COLO668 (cell line): Measurements from ENCODE around the gene NT5C.
A peak's percentile ranks its signal among the peaks of the same experiment; 100 is the strongest.
"Not testable (repeated sequence)": the region's sequence is repeated elsewhere in the genome, so short reads cannot be mapped to it uniquely, and the experiment has no call there.

ENCODE experiments used
- DNase-seq: peaks from one replicate; lab custom pipeline; 2025; ENCODE audit not compliant: unreplicated experiment; lab: John Stamatoyannopoulos, UW

The NT5C gene

GRCh38 chr17:75146592-75146991 lies 15.1 kb upstream of the NT5C start:
- no peak for DNase-seq

DNA sequence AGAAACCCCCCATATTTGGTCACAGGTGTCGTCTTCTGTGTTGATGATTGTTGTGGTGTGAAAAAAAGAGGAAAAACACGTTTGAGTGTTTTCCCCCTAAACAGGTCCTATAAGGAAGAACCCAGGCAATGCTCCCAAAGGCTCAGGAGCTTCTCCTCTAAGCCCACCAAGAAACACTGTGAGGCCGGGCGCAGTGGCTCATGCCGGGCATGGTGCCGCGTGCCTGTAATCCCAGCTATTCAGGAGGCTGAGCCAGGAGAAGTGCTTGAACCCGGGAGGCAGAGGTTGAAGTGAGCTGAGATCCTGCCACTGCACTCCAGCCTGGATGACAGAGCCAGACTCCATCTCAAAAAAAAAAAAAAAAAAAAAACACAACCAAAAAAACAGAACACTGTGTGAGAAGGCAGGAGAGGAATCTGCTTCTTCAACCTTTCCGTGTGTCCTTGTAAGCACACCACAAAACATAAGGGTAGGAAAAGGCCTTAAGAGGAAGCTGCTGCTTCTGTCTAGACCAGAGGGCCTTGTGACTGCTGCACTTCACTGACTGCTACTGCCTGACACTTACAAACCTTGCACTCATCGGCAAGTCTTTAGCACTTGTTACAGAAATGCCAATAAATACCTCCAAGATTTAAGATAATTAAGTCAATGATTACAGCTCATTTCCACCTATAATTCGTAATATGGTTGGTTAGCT lies 13.4 kb upstream of the NT5C start:
- no peak for DNase-seq

DNA sequence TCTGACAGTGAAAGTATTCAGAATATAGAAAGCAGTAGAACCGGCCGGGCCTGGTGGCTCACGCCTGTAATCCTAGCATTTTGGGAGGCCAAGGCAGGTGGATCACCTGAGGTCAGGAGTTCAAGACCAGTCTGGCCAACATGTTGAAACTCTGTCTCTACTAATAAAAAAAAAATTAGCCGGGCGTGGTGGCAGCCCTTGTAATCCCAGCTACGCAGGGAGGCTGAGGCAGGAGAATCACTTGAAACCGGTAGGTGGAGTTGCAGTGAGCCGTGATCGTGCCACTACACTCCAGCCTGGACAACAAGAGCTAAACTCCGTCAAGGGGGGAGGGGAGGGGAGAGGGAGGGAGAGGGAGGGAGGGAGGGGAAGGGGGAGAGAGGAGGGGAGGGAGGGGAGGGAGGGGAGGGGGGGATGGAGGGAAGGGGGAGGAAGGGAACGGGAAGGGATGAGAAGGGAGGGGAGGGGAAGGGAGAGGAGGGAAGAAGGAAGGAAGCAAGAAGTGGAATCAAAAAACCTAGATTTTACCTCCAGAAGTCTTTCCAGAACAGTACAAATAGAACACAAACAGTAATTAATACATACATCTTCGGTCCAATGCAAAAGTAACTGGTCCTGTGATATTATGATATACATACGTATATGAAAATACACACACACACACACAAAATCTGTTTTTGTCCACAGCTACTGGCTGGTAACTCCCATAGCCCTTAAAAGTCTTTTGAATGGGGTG lies 10.9 kb upstream of the NT5C start:
- no peak for DNase-seq

- no peak for DNase-seq
These were observed 7.0 kb upstream of the NT5C start for GRCh38 chr17:75138519-75138918.

DNA sequence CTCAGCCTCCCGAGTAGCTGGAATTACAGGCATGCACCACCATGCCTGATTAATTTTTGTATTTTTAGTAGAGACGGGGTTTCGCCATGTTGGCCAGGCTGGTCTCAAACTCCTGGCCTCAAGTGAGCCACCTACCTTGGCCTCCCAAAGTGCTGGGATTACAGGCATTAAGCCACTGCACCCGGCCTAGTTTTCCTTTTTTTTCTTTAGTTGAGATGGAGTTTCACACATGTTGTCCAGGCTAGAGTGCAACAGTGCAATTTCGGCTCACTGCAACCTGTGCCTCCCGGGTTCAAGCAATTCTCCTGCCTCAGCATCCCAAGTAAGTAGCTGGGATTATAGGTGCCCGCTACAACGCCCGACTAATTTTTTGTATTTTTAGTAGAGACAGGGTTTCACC lies 6.2 kb upstream of the NT5C start:
- not testable (repeated sequence) for DNase-seq

GRCh38 chr17:75135946-75136345 lies 4.4 kb upstream of the NT5C start:
- DNase-seq, result no peak

DNA sequence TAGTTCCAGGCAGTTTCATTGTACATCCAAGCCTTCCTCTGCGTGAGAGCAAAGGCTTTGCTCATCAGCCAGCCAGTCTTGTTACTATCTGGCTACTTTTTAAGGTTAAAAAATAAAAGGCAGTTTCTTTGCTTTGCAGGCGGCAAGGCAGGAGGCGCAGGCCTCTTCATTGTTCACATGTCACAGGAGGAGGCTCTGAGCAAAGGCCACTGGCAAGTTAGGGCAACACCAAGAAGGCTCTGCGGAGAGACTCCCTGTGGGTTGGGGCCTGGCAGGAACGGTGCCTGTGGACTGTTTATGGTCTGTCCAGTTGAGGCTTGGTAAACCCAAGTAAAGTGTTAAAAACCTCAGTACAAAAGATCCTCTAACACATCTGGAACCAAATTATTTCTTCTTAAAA lies 3.9 kb upstream of the NT5C start:
- no peak for DNase-seq

DNA sequence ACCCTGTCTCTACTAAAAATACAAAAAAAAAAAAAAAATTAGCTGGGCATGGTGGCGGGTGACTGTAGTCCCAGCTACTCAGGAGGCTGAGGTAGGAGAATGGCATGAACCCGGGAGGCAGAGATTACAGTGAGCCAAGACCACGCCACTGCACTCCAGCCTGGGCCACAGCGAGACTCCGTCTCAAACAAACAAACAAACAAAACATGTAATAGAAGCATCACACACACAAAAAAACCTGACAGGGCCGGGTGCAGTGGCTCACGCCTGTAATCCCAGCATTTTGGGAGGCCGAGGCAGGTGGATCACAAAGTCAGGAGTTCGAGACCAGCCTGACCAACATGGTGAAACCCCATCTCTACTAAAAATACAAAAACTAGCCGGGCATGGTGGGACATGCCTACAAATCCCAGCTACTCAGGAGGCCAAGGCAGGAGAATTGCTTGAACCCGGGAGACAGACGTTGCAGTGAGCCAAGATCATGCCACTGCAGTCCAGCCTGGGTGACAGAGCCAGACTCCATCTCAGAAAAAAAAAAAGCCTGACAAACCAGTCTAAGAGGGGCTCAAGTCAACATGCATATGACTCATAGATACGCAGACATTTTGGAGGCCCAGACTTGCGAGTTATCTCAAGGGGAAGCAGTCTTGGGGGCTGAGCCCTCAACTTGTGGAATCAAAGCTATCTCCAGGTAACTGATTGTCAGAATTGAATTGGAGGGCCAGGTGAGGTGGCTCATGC lies 2.2 kb upstream of the NT5C start:
- not testable (repeated sequence) for DNase-seq

- no peak for DNase-seq
These were observed 1.5 kb upstream of the NT5C start for GRCh38 chr17:75133001-75133400.

DNA sequence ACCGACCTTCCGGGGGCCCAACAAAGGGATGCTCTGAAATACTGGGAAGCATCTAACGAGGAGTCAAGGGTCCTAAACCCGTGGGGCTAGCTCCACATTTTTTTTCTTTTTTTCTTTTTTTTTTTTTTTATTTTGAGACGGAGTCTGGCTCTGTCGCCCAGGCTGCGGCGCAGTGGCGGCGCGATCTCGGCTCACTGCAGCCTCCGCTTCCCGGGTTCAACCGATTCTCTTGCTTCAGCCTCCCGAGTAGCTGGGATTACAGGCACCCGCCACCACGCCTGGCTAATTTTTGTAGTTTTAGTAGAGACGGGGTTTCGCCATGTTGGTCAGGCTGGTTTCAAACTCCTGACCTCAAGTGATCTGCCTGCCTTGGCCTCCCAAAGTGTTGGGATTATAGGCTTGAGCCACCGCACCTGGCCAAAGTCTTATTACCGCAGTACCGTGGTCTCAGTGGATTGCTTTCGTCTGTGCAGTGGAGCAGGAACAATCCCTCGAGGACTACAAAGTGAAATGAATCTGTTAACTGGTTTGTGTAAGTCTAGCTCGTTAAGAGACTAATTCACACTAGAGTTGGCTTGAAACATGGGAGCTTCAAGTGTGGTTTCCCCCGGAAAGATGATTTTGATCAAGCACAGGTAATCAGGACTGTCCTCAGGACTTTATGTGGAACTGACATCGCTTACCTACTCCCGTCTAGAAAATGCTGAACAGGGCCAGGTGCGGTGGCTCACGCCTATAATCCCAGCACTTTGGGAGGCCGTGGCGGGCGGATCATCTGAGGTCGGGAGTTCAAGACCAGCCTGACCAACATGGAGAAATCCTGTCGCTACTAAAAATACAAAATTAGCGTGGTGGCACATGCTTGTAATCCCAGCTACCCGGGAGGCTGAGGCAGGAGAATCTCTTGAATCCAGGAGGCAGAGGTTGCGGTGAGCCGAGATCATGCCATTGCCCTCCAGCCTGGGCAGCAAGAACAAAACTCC lies 767 bp upstream of the NT5C start:
- not testable (repeated sequence) for DNase-seq

DNA sequence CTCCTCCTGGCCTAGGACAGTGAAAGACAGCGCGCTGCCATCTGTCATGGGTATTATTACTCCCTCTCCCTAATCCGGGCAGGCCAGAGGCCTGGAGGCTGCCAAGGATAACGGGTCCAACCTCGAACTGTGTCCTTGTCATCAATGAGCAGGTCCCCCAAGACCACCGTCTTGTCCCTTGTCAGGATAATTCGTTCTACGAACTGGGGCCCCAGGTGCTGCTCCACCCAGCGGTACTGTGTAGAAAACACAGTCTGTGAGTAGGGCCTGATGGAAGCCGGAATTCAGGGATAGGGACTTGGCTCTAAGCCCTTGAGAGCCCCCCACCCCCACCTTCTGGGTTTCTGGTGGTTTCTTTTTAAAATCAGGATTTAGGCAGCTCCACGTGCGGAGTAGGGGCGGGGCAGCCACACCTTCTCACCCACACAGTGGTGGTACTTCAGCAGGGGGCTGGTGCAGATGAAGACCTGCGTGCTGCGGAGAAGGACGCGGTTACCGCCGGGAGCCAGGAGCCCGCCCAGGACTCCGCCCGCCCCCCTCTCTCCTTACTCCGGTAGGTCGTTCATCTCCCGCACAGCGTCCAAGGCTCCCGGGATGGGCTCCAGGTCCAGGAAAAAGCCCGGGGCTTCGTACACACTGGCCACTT lies 787 bp downstream of the NT5C start:
- peak; percentile 49 for DNase-seq

DNA sequence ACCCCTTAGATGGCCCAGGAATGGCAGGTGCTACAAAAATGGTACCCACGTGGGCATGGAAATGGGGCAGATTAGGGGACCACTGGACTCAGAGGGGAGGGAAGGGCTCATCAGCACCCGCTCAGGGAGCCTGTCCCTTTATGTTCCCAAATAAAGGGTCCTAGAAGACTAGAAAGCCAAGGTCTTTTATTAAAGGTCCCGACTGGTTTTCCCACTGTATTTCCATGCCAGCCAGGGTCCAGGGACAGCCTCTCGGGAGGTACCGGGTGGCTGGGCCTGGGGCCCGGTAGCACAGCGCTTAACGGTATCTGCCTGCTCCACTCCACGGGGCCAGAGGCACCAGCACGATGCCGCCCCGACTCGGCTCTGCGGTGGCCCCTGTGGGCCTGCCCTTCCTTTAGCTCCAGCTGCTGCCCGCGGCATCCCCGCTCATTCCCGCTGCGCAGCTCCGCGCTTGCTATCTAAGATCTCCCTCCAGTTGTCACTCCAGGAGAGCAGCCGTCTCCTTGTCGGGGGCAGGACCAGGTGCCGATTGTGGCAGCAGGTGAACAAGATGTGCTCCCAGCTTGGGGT lies 1.4 kb downstream of the NT5C start:
- no peak for DNase-seq

DNA sequence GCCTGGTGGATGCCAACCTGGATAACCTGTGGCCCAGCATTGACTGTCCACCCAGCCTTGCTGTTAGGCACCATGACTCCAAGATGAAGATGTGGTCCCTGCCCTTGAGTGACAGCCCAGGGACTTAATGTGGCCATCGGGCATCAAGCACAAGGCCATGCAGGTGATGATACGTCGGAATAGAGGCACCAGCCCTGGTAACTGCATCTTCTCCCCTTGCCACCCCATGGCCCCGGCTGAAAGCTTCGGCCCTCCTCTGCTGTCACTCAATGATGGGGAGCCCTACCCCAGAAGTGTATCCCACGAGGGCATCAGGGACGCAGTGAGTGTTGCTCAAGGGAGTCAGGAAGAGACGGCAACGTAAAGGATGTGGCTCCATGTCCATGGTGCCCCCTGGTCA lies 2.0 kb downstream of the NT5C start:
- DNase-seq, result no peak

DNA sequence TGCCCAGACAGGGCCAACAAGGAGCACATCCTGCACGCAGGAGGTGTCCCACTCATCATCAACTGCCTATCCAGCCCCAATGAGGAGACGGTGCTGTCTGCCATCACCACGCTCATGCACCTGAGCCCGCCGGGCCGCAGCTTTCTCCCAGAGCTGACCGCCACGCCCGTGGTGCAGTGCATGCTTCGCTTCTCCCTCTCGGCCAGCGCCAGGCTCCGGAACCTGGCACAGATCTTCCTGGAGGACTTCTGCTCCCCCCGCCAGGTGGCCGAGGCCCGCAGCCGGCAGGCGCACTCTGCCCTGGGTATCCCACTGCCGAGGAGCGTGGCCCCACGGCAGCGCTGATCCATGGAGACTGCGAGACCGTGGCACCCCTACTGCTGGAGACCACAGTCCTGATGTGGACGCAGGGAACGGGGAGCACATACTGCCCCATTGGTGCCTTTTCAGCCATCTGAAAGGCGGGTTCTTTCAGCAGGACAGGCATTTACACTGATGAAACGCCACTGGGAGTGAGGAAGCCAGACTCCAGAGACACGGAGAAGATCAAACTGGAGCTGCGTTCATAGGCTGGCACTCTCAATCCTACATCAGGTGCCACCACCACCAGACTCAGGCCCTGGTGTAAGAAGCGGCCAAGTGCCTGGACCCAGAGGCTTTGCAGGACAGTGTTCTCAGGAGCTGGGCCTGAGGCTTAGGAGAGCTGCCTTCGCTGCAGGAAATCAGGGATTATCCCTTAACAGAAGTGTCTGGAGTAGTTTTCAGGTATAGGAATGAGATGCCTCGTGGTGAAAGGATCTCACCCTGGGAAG lies 2.6 kb downstream of the NT5C start:
- DNase-seq, result no peak

- DNase-seq, result not testable (repeated sequence)
These were observed 3.6 kb downstream of the NT5C start for GRCh38 chr17:75127936-75128335.

GRCh38 chr17:75126954-75127353 lies 4.6 kb downstream of the NT5C start:
- DNase-seq, result no peak

- no peak for DNase-seq
These were observed 5.6 kb downstream of the NT5C start for GRCh38 chr17:75125984-75126383.

DNA sequence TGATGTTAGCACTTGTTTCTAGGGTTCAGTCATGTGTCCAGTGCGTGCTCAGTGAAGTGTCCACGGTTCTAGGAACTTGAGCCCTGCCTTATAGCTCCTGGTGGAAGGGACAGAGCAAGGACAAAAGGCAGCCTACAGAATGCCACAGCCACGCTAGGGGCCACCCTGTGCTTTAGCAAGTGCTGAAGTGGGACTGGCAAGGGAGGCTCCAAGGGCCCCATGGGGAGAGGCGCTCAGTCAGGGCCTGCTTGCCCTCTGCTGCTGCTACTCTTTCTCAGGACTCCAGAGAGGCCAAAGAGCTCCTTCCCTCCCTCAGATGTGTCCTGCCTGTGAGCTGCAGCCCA lies 6.8 kb downstream of the NT5C start:
- DNase-seq, result peak; percentile 26
